Prostate gland (tissue), 2 donors: ENCODE measurements around the gene STIL. TPM values are rescaled to one million over a fixed set of nuclear protein-coding genes. Genes with fewer than 3 reads are reported as not detected.
A peak's percentile ranks its signal among the peaks of the same experiment; 100 is the strongest.

Experiments used
- DNase-seq: peaks from one replicate; pipeline ENCODE4 v3.0.0-alpha.2; 2019; ENCODE audit warnings: low spot score
- H3K27ac ChIP-seq, 2 donors: fragments of 200-600 bp; sonication (generic); 2 replicates each; pipeline ENCODE4 v1.5.1; 2017 to 2019
- H3K27me3 ChIP-seq: fragments of 200-600 bp; sonication (generic); replicated peaks from 2 replicates; pipeline ENCODE4 v1.5.1; 2019; ENCODE audit not compliant: insufficient read depth
- H3K36me3 ChIP-seq, 2 donors: fragments of 200-600 bp; sonication (generic); 1 replicate in 1 of 2; 2 replicates in 1 of 2; pipeline versions ENCODE4 v1.5.1 to v1.8.1; 2017 to 2019
- H3K4me1 ChIP-seq: fragments of 200-600 bp; sonication (generic); replicated peaks from 2 replicates; pipeline ENCODE4 v1.5.1; 2019
- H3K4me3 ChIP-seq, 2 donors: fragments of 200-600 bp; sonication (generic); 2 replicates each; pipeline ENCODE4 v1.5.1; 2017 to 2019
- H3K9me3 ChIP-seq: fragments of 200-600 bp; sonication (generic); 2 replicates; pipeline ENCODE4 v1.5.1; 2017
- POLR2A ChIP-seq: fragments of 450-650 bp; IDR thresholded peaks from one replicate; pipeline ENCODE4 v1.6.1; 2016; ENCODE audit warnings: antibody characterized with exemption, mild to moderate bottlenecking
- POLR2AphosphoS5 ChIP-seq: sonication (generic); formaldehyde crosslinking; IDR thresholded peaks from one replicate; pipeline ENCODE4 v1.6.1; 2017; ENCODE audit warnings: antibody characterized with exemption
- WGBS: methylation state at CpG from one replicate; pipeline ENCODE4 v1.1.5; 2018; 5-methylcytosine and 5-hydroxymethylcytosine counted together
- intact Hi-C: fragments of 100-400 bp; cut with DNase I; formaldehyde crosslinking; loops from one replicate; pipeline ENCODE4 v1.14.2; 2022
- total RNA-seq, 2 donors: library from RNA; depleted of rRNA; stranded (reverse); fragments of >200 nt; gene quantifications; one replicate each; pipeline ENCODE4 v1.1.0, GENCODE V29; 2016
- TF ChIP-seq, protein P1 (sequence below), 4 experiments: fragments of 200-600 bp in 2 of 4; fragments of 450-650 bp in 2 of 4; sonication (generic) in 2 of 4; IDR thresholded peaks; 1 replicate in 3 of 4; 2 replicates in 1 of 4; pipeline ENCODE4 v1.5.1; 2016 to 2019; ENCODE audit warnings: antibody characterized with exemption in 4 of 4, mild to moderate bottlenecking in 2 of 4, moderate library complexity in 2 of 4

STIL gene
- total RNA-seq, 2 donors from 2014 or later: 1.5 to 5.9 TPM

DNA sequence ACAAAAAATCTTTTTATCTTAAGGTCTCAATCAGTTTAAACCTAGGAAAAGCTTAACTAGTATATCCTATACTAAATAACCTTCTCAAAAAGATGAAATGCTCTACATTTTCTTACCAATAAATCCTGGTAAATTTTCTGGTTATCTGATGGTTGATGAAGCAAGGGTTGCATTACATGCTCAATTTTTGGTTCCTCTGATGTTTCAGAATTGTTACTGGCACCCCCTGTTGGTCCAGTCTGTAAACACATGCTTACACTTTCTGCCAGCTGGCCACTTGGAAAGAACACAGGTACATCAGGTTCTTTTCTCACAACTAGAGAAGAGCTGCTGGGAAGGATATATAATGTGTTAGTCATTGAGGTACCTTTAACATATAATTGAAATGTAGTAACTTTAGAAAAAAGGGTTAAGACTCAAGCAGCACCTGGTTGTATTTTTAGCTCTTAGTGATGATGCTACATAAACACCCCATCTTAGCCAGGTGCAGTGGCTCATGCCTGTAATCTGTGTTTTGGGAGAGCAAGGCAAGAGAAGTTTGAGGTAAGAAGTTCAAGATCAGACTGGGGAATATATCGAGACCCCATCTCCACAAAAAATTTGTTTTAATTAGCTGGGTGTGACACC, 51.0 kb downstream of the STIL start:
- intact Hi-C loops: loop anchor here (10.0 kb wide), 1 partner anchor 68 kb away; the partner anchor contains the start of gene PDZK1IP1
- peak; percentile 21 for DNase-seq

DNA sequence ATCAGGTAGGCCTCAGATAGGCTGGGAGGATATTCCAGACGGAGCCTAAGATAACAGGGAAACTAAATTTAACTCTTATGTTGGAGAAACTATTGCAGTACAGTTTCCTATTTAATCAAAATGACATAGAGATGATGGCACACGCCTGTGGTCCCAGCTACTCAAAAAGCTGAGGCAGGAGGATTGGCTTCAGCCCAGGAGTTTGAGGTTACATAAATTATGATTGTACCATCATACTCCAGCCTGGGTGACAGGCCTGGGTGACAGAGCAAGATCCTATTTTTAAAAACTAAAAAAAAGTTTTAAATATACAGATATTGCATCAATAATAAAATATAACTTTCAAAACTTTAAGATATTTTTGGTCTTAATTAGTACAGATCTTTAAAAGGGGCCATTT, 56.7 kb downstream of the STIL start:
- no peaks in the 10 kb centered on the region for H3K4me1 ChIP-seq
- 81% methylated on average over 2 of the region's 2 CpGs for WGBS
- H3K9me3 ChIP-seq: no peaks in the 10 kb centered on the region
- H3K36me3 ChIP-seq: no peaks in the 10 kb centered on the region
- no peak overlapping the region for H3K4me3 ChIP-seq
- no peak for DNase-seq
- H3K27me3 ChIP-seq: no peaks in the 10 kb centered on the region
- no peak overlapping the region for H3K27ac ChIP-seq
- TF ChIP-seq POLR2AphosphoS5 (no peak), POLR2A (no peak)
- TF ChIP-seq, protein P1, sequence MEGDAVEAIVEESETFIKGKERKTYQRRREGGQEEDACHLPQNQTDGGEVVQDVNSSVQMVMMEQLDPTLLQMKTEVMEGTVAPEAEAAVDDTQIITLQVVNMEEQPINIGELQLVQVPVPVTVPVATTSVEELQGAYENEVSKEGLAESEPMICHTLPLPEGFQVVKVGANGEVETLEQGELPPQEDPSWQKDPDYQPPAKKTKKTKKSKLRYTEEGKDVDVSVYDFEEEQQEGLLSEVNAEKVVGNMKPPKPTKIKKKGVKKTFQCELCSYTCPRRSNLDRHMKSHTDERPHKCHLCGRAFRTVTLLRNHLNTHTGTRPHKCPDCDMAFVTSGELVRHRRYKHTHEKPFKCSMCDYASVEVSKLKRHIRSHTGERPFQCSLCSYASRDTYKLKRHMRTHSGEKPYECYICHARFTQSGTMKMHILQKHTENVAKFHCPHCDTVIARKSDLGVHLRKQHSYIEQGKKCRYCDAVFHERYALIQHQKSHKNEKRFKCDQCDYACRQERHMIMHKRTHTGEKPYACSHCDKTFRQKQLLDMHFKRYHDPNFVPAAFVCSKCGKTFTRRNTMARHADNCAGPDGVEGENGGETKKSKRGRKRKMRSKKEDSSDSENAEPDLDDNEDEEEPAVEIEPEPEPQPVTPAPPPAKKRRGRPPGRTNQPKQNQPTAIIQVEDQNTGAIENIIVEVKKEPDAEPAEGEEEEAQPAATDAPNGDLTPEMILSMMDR (IDR thresholded peaks at IDR 0.05): no peak
- intact Hi-C loops: no loop called here

More for the DNA sequence above, 51.0 kb downstream of the STIL start:
- Histone ChIP-seq H3K9me3 (no peaks in the 10 kb centered on the region), H3K36me3 (no peaks in the 10 kb centered on the region), H3K27ac (no peak overlapping the region), H3K4me3 (no peak overlapping the region), H3K4me1 (no peaks in the 10 kb centered on the region), H3K27me3 (no peaks in the 10 kb centered on the region)
- TF ChIP-seq, protein P1 (IDR thresholded peaks at IDR 0.05): peak in 3 of 4 experiments; percentile 21 to 53 (median 46)
- TF ChIP-seq POLR2A: no peak
- peak; percentile 63 for TF ChIP-seq POLR2AphosphoS5
- 95% methylated on average over 1 of the region's 1 CpG for WGBS

DNA sequence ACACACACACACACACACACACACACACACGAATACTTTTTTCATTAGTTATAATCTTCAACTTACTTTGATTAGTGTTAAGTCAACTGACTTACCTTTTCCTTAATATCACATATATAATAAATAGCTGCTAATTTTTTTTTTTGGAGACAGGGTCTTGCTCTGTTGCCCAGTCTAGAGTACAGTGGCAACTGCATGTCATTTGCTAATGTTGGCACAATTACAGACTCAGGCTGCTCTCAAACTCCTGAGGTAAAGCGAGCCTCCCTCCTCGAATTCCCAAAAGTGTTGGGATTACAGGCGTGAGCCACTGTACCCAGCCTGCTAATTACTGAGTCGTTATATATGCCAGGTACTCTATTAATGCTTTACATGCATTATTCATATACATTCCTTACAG, 61.2 kb downstream of the STIL start:
- H3K27me3 ChIP-seq: no peaks in the 10 kb centered on the region
- no peak overlapping the region for H3K4me3 ChIP-seq
- intact Hi-C loops: no loop called here
- 92% methylated on average over 5 of the region's 5 CpGs for WGBS
- H3K27ac ChIP-seq: no peak overlapping the region
- TF ChIP-seq, protein P1 (IDR thresholded peaks at IDR 0.05): no peak
- TF ChIP-seq POLR2A (no peak), POLR2AphosphoS5 (no peak)
- H3K4me1 ChIP-seq: no peaks in the 10 kb centered on the region
- H3K9me3 ChIP-seq: no peaks in the 10 kb centered on the region
- no peaks in the 10 kb centered on the region for H3K36me3 ChIP-seq
- DNase-seq: no peak

DNA sequence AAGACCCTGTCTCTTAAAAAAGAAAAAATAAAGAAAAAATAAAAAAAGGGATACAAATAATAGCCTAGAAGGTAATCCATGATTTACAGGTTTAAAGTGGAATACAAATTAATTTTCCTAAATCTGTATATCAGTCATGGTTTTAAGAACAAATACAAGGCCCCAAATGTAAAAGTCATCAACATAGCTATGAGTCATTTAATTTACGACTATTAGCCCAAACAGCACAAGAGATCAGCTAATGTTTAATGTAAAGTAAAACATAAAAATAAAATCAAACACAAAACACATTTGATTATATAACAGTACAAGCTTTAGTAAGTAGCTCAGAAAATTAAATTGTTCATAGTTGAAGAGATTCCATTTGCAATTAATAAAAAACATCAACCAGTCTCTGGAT, 61.6 kb downstream of the STIL start:
- Histone ChIP-seq H3K27ac (no peak overlapping the region), H3K4me3 (no peak overlapping the region), H3K27me3 (no peaks in the 10 kb centered on the region), H3K4me1 (no peaks in the 10 kb centered on the region), H3K9me3 (no peaks in the 10 kb centered on the region), H3K36me3 (no peaks in the 10 kb centered on the region)
- no peak for DNase-seq
- 85% methylated on average over 1 of the region's 1 CpG for WGBS
- no peak for TF ChIP-seq POLR2A
- TF ChIP-seq, protein P1 (IDR thresholded peaks at IDR 0.05): no peak
- TF ChIP-seq POLR2AphosphoS5: no peak
- intact Hi-C loops: no loop called here

DNA sequence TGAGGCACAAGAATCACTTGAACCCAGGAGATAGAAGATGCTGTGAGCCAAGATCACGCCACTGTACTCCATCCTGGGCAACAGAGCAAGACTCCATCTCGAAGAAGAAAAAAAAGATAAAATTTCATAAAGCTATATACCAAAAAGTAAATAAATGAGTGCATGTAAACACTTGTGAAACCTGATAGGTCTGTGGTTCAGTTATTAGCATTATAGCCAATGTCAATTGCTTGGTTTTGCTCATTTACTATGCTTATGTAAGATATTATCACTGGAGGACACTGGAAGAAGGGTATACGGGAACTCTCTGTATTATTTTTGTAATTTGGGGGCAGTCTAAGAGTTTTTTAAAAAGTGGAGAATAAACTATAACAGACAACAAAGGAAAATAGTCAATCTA, 64.2 kb downstream of the STIL start:
- no peaks in the 10 kb centered on the region for H3K4me1 ChIP-seq
- no peak for DNase-seq
- TF ChIP-seq POLR2A: no peak
- TF ChIP-seq, protein P1 (IDR thresholded peaks at IDR 0.05): no peak
- TF ChIP-seq POLR2AphosphoS5: peak; percentile 81
- no peak overlapping the region for H3K27ac ChIP-seq
- no peaks in the 10 kb centered on the region for H3K36me3 ChIP-seq
- WGBS: 61% methylated on average over 3 of the region's 3 CpGs
- no peak overlapping the region for H3K4me3 ChIP-seq
- intact Hi-C loops: no loop called here
- H3K9me3 ChIP-seq: no peaks in the 10 kb centered on the region
- no peaks in the 10 kb centered on the region for H3K27me3 ChIP-seq
